Hindlimb muscle (tissue), 1 donor: ENCODE data around the gene INO80C. TPM values are rescaled to one million over a fixed set of nuclear protein-coding genes. Genes with fewer than 3 reads are reported as not detected.
"Not testable (repeated sequence)": the region's sequence is repeated elsewhere in the genome, so short reads cannot be mapped to it uniquely, and the experiment has no call there.

Experiments
- DNase-seq: peaks from one replicate; pipeline ENCODE4 v3.0.0-alpha.2; 2013
- polyA plus RNA-seq: library from polyadenylated mRNA; unstranded; fragments of 120-200 nt; gene quantifications from one replicate; pipeline ENCODE4 v1.2.1, GENCODE V29; 2013; ENCODE audit not compliant: insufficient read length

Gene INO80C
- polyA plus RNA-seq, 1 donor: 27.8 TPM

DNA sequence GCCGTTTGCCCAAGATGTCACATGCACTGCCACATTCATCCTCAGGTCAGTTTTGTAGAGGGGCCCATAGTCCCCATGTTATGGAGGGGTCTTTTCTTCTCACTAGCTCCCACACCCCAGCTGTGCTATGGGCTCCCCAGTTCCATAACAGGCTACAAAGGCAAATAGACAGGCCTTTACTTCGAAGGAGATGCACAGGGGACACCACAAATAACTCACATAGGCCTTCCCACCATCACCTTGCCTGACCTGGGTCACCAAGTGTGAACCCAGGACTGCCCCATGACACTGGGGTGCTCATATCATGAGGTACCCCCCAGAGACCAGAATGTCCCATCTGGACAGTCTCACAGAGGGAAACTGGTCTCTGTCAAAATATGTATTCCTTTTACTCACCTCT, 15.0 kb upstream of the INO80C start:
- DNase-seq: no peak

DNA sequence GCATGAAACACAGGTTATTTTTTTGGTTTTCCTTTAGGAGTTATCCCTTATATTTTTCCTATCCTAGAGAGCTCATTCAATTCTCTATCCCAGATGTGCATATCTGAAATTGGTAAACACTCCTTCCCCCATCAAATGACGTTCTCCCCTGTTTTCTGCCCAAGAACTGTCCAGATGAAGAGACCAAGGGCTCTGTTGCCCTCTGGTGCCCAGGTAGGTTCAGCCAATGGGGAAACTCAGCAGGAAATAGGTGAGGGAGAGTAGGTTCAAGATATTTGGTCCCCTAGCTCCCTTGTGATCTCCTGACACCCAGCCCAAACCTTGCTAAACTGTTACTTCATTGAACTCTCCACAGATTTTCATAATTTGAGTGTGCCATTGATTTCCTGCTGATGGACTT, 14.1 kb upstream of the INO80C start:
- DNase-seq: no peak

DNA sequence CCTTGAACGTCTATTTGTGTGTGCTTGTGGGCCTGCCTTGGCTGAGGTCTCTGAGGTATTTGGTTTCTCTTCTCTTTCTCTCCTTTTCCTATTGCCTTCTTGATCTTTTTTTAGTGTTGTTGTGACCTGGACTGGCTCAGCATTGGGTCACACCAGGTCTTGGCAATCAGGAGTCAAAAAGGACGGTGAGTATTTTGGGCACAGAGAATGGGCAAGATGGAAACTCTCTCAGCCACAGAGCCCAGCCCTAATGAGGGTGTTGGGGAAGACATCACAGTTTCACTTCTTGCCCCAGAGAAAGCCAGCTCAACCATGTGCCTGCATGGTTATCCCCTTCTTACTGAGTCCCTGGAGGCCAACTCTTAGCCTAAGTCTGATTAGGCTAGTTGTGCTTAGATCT, 13.7 kb upstream of the INO80C start:
- no peak for DNase-seq

DNA sequence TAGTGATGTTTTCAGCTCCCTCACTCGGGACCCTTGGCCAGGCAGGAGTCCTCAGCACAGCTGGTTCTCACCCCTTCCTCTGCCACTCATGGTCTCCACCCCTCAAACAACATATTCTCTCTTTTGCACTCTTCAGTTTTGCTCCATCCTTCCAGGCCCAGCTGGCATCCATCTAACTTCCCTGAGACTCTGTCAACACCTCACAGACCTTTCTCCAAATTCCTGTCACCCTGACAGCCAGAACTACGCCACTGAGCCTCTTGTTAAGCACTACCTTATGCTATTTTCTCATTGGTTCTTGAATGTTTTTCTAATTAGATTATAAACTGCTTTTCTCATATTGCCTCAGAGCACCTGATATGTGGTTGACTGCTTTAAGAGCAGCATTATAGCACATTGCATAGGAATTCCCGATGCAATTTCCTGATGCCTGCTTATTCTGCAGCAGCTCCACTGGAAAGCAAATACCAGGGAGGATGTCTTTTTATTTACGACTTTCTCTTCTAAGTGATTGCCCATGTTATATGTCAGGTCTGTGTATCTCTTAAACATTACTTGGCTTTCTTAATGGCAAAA, 12.4 kb upstream of the INO80C start:
- DNase-seq: no peak

DNA sequence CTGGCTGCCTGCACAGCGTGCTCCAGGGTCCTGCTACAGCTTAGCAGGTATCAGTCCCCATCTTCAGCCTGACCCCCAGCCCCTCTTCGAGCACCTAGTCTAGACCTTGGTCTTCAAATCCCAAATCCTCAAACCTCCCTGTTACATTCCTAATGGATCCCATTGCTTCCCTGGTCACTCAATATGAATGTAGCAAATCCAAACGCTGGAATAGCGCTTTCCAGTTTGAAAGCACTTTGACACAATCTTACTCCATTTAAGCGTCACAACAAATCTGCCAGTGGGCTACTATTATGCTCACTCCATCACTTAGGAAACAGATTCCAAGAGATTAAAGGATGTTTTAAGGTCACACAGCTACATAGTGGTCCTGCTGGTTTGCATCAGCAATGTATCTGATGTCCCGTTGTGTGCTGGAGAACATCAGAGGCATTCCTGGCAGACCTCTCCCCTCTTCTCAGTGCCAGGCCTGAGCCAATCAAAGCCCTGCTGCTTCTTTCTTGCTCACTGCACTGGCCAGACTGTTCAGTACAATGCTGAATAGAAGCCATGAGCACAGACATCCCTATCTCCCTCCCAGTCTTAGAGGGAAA, 11.1 kb upstream of the INO80C start:
- DNase-seq: no peak

DNA sequence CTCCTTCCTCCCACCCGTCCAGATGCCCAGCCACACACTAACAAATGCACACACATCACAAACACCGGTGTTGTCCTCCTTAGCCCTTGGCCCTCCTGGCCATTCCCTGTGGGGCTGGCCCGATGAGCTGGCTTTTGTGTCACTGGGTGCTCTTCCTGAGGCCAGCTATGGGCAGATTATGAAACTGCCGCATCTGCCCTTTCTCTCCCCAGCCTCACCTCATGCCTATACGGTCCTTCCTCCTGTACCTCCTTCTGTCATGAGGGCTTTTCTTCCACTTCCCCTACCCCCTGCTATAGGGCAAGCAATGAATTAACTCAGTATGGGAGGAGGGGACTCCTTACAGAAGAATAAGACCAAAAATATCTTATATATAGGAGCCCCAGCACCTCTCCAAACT, 10.3 kb upstream of the INO80C start:
- no peak for DNase-seq

DNA sequence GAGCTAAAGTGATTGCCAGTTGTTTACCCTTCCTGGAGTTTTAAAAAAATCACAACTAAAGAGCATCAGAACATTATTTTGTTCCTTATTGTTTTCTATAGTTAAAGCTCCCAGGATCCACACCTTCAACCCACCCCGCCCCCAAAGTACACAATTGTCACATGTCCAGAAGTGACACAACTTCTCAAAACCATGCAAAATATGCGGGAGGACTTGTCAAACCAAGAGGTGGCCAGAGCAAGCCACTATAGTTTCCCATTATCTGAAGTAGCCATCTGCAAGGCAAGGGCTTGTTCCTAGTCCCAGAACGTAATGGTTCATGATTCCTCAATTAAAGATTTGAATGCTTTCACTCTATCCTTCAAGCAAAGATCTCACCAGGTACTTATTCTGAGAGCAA, 9.9 kb upstream of the INO80C start:
- DNase-seq: no peak

DNA sequence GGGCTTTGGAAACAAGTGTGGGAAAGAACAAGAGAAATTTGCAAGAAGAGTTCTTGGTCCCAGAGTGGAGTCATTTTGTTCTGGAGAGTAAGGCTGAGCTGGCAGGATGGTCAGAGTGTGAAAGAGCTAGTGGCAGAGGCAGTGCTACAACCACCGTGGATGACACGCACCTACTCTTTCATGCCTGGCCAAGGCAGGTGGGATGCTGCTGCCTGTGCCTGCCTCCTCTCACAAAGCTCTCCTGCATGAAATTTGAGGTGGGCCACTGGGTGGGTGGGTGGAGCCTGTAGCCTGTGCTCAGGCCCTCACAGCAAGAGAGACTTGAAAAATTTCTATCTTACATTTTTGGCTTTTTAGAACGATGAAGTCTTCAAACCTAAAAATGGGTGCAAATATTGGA, 9.4 kb upstream of the INO80C start:
- DNase-seq: no peak

GRCh38 chr18:35506024-35506712, 8.4 kb upstream of the INO80C start:
- DNase-seq: no peak

DNA sequence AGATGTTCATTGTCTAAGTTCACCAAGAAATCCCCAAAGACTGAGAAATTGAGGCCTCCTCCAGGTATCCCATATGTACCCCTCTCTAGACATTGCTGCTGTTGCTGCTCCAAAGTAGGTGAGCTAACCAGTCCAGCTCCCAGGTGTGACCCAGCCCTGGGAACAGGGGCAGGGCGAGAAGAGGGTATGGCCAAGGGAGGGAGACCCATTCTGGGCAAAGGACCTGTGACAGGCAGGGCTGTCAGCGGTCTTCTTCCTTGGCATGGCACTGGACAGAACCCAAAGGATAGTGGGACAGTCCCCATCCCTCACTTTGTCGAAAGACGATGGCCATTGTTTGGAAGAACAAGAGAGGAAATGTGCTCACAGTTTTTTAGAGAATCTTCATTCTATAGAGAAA, 7.2 kb upstream of the INO80C start:
- no peak for DNase-seq

DNA sequence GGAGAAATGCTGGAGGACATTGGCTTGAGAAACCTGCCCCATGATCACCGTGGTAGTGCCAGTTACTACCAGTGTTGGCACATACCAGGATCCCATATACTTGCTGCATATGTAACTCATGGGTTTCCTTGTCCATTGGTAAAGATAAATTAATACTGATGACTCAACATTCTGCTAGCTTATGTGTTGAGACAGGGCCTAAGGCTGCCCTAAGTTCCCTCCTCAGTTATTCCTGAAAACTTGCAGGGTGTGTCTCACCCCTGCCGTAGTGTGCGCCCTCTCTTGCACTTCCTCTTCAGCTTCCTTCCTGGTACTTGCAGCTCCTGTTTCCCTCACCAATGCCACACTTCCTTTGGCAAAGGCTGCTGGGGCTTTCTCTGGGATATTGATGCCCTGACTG, 4.3 kb upstream of the INO80C start:
- no peak for DNase-seq

- DNase-seq: no peak
Measured at GRCh38 chr18:35501369-35501768, 3.6 kb upstream of the INO80C start.

DNA sequence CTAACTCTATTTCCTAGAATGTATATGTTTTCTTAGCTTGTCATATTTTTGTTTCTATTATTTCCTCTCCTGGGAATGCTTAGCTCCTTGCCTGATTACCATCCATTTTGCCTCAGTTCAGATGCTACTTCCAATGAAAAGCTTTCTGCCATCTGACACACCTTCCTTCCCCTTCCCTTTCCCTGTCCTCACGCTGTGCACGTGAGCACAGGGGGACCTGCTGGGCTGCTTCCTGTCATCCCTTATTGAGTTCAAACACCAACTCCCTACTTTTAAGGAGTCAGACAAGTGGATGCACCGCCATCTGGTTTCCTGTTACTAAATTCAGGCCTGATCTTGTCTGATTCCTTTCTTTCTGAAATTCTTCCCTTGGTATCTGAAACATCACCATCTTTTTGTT, 2.4 kb upstream of the INO80C start:
- DNase-seq: no peak

DNA sequence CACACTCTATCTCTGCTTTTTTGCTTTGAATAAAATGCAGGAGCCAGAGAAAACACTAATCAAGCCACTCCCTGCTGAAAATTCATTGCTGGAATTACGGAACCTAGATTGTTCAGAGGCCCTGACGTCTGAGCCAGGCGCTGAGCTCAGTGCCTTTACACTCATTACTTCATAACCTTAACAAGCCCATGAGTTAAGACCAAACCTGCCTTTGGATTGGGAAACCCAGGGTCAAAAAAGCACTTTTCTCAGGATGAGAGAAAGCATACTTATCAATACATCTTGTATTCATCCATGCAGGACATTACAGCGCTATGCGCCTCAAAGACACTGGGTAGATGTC, 762 bp downstream of the INO80C start:
- DNase-seq: no peak

GRCh38 chr18:35495536-35496314, 2.0 kb downstream of the INO80C start:
- DNase-seq: no peak

DNA sequence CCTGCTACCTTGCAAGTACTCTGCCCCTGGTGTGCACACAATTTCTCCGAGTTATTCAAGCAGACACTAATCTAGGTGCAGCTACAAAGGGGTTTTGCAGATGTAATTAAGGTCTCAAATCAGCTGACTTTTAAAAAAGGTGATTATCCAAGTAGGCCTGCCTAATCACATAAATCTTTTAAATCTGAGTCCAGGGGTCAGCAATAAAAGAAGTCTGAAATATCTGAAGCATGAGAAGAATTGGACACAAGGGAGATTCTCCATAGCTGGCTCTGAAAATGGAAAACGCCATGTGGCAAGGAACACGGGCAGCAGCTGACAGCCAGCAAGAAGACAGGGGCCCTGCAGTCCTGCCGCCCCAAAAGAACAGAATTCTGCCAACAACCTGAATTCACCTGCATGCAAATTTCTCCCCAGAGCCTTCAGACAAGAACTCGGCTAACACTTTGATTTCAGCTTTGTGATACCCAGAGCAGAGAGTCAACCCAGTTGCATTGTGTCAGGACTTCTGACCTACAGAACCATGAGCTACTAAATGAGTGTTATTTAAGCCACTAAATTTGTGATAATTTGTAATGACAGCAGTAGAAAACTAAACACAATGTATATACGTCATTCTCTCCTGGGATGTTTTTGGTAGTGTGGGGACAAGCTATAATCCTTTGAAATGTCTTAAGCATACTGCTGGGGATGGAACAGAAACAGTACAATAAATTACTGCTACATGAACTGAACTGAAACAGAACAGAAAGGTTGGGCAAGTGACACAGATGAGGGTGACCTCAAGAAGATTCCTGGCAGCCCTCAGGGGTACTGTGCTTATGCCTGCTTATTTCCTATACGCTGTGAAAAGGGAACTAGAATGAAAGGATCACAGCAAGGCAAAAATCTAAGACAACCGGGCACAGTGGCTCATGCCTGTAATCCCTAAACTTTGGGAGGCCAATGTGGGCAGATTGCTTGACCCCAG, 3.2 kb downstream of the INO80C start:
- DNase-seq: no peak

DNA sequence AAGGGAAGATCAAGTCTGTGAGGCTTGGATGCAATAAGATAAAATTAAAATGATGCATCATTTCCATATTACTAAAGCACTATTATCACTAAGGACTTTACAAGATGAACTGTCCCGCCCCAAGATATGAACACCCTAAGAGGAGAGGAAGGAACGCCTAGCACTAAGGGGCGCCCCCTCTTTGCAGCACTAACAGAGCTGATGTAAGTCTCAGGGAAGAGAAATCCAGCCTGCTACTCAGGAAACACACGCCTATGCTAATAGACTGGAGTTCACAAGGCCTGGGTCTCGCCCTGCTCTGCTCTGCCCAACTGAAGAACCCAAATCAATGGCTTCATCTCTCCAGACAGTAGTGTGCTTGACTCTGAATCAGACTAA, 6.1 kb downstream of the INO80C start:
- no peak for DNase-seq

GRCh38 chr18:35490894-35491699, 6.7 kb downstream of the INO80C start:
- no peak for DNase-seq

GRCh38 chr18:35489913-35490490, 7.8 kb downstream of the INO80C start:
- DNase-seq: no peak

DNA sequence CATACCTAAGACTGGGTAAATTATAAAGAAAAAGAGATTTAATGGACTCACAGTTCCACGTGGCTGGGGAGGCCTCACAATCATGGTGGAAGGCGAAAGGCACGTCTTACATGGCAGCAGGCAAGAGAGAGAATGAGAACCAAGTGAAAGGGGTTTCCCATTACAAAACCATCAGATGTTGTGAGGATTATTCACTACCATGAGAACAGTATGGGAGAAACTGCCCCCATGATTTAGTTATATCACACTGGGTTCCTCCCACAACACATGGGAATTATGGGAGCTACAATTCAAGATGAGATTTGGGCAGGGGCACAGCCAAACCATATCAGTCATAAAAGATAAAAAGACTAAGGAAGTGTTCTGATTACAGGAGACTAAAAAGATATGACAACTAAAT, 8.5 kb downstream of the INO80C start:
- DNase-seq: not testable (repeated sequence)

- DNase-seq: not testable (repeated sequence)
Measured at GRCh38 chr18:35488396-35488795, 9.4 kb downstream of the INO80C start.
